Hematopoietic multipotent progenitor cell treated with erythropoietin and hydrocortisone succinate and interleukin-3 and kit ligand, for 8 days (in vitro differentiated cells): ENCODE data around the gene ZNF777.
"Not testable (repeated sequence)": the region's sequence is repeated elsewhere in the genome, so short reads cannot be mapped to it uniquely, and the experiment has no call there.

Experiments
- DNase-seq: peaks from one replicate; pipeline ENCODE4 v3.0.0-alpha.2; 2015

ZNF777 gene

DNA sequence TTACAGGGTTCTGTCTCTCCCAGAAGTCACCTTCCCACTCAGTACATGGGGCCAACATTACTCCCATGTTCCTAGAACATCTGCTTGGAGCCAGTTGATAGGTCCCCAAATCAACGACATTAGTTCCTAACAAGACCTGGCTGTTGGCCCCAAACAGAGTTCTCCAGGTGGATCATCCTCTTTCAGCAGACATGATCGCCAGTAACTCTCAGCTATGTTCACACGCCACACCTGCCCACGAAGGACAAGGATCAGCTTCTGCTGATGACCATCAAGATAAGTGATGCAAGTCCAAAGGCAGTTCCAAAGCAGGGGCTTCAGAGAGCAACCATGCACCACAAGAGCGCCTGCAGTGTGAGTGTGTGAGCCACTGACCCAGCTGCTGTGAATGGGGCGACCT is 11.0 kb downstream of the ZNF777 start:
- no peak for DNase-seq

DNA sequence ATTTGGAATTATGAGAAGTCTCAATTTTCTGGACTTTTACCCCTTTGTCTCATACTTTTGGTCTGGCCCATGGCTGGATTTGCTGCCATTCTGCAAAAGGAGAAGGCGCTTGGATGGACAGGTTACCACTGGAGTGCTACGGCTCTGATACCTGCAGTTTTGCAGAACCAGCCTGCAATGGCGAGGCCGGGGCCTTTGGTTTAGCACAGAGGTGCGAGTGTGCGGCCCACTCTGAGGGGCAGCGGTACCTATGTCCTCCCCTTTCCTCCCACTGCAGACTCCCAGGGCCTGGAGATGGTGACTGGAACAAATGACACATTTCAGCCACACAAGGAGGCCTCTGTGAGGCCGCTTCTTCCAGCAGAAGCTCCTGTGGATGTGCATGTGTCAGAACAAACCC is 11.9 kb downstream of the ZNF777 start:
- DNase-seq, result no peak

DNA sequence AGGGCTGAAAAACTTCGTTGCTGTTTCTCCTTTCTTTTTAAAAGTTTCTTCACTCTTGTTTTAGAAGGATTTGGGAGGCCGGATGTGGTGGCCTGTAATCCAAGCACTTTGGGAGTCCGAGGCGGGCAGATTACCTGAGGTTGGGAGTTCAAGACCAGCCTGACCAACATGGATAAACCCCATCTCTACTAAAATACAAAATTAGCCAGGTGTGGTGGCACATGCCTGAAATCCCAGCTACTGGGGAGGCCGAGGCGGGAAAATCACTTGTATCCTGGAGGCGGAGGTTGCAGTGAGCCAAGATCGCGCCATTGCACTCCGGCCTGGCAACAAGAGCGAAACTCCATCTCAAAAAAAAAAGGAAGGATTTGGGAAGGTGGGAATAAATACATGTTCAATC is 14.8 kb downstream of the ZNF777 start:
- DNase-seq, result not testable (repeated sequence)

DNA sequence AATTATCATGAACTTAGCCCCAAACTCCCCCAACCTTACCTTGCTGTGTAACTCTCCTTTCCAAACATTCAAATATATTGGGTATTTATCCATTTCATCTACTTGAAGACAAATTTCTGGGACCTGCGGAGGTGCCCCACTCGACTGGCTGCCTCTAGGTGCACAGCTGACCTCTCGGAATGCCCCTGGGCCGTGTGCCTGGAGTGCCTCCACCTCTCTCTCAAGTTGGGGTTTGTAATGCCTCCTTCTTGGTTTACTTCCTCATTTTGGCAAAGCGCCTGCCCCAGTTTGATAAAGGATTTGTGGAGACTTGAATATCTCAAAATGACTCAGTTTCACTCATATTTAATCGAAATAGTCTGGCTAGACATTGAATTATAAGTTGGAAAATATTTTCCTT is 16.6 kb downstream of the ZNF777 start:
- DNase-seq, result peak; percentile 39

DNA sequence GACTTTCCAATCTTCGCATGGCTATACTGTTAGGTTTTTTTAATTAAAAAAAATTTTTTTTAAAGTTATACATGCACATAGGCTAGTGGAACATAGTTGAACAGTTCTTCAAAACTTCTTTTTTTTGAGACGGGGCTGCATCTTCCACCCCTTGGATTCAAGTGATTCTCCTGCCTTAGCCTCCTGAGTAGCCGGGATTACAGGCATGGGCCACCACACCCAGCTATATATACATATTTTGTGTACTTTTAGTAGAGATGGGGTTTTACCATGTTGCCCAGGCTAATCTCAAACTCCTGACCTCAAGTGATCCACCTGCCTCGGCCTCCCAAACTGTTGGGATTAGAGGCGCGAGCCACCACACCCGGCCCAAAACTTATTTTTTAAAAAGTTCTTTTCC is 17.3 kb downstream of the ZNF777 start:
- no peak for DNase-seq

DNA sequence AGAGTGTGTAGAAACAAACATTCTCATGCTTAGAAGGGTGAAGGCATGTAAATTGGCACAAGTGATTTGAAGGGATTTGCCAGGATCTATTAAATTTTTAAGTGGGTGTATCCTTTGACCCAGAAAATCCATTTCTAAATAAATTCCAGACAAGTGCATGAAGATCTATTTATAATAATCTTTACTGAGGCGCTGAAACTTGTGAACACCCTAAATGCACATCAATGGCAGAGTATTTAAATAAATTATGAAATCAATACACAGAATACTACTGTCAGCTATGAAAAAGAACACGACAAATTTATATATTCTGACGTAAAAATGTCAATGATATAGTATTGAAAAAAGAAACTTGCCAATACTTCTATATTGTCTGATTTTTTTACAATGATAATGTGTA is 17.9 kb downstream of the ZNF777 start:
- DNase-seq, result no peak

DNA sequence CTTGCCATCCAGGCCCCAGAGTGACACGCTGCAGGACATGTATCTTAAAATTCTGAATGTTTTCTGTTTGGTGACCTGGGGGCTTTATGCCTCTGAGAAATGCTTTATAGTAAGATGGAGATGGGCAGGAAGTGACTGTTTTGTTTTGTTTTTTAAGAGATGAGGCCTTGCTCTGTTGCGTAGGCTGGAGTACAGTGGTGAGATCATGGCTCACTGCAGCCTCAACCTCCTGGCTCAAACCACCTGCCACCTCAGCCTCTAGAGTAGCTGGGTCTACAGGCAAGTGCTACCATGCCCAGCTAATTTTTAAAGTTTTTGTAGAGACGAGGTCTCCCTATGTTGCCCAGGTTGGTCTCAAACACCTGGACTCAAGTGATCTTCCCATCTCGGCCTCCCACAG is 20.6 kb downstream of the ZNF777 start:
- DNase-seq, result no peak

DNA sequence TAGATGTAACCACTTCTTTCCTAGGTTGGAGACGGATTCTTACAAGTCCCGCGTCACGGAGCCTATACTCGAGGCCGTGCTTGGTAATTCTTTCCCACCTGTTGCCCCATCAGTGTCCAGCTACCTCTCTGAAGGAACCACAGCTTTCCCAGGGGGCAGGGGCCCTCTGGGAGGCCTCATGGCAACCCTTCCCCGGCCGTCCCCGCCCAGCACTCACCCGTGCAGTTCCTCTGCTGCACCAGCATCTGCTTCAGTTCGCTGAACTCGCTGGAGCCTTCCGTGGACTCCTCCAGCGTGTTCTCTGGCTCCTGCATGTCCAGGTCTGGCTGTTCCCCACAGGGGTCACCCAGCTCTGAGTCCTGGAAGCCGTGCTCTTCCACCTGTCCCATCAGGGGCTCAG is 24.5 kb downstream of the ZNF777 start:
- DNase-seq, result no peak

DNA sequence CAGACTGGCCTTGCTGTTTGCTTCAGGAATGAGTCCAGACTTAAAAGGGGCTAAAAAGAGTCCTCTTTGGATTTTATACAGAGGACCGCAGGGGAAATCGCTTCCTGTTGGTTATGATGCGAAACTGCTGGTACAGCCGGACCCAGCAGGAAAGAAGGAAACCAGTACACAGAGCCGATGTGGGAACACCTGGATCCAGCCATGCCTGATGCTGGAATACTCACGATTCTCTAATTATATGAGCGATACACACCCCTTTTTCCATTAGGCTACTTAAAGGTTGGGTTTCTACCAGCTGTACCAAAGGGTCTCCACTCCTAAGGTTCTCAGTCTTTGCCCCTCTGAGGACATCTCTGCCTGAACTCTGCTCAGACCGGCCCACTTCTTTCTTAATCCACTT is 27.7 kb downstream of the ZNF777 start:
- no peak for DNase-seq

DNA sequence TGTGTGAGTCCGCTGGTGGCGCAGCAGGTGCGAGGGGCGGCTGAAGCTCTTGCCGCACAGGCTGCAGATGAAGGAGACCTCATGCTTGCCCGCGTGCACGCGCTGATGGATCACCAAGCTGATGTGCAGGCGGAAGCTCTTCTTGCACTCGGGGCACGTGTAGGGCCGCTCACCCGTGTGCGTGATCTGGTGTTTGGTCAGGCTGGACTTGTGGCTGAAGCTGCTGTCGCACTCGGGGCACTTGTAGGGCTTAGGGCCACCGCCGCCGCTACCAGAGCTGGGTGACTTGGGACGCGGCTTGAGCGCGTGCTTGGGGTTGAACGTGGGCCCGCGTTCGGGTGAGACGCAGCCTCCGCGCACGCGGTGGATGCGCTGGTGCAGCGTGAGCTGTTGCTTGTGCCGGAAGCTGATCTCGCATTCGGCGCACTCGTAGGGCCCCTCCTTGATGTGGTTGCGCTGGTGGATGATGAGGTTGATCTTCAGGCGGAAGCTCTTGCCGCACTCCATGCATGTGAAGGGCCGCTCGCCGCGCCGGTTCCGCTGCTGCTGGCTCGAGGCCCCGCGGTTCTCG is 28.7 kb downstream of the ZNF777 start:
- no peak for DNase-seq

DNA sequence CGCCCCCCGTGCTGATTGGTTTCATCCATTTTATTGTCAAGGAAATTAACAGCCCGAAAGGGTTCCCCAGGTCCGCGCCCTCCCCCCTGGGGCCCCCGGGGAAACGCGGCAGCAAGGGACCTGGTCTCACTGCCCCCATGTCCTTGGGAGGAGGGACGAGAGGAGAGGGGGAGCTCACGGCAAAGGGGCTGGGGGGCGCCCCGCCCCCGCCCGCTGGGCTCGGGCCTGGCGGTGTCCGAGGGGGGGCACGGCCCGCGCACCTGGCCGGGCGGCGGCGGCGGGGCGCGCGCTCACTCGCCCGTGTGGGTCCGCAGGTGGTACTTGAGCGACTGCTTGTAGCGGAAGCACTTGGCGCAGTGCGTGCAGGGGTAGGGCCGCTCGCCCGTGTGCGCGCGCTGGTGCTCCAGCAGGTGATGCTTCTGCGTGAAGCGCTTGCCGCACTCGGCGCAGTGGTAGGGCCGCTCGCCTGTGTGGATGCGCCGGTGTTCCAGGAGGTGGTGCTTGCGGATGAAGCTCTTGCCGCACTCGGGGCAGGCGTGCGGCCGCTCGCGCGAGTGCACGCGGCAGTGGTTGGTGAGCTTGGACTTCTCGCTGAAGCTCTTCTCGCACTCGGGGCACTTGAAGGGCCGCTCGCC is 29.3 kb downstream of the ZNF777 start:
- DNase-seq, result no peak

DNA sequence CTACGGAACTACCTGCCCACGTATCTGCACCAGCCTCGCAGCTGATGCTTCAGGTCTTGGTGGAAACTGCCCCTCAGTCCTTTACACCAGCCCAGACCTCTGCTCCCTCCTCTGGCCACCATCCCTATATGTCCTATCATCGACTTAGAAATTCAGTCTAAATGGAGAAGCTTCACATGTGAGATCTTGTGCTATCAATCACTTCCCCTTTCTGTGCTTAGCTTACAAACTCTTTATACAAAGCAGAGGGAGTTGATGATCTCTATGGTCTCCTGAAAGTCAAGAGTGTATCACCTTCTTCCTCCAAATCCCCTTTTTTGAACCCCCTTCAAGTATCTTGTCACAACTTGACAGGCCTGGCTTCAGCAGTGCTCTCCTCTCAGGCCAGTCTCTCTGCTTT is 30.7 kb downstream of the ZNF777 start:
- no peak for DNase-seq

DNA sequence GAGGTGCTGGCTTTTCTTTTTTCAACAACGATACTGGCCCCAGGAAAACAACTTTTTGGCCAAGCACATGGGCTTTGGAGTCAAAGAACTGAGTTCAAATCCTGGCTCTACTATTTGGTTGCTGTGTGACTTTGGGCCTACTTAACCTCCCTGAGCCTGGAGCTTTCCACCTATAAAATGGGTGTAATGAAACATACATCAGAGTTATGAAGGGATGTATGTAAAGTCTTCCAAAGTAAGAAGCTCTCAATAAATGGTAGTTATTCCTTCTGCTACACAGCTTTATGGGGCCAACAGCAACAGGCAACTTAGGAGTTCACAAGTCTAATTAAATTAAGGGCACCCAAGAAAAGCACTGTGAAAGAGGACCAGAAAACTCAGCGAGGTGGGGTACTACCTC is 33.0 kb downstream of the ZNF777 start:
- DNase-seq, result no peak

DNA sequence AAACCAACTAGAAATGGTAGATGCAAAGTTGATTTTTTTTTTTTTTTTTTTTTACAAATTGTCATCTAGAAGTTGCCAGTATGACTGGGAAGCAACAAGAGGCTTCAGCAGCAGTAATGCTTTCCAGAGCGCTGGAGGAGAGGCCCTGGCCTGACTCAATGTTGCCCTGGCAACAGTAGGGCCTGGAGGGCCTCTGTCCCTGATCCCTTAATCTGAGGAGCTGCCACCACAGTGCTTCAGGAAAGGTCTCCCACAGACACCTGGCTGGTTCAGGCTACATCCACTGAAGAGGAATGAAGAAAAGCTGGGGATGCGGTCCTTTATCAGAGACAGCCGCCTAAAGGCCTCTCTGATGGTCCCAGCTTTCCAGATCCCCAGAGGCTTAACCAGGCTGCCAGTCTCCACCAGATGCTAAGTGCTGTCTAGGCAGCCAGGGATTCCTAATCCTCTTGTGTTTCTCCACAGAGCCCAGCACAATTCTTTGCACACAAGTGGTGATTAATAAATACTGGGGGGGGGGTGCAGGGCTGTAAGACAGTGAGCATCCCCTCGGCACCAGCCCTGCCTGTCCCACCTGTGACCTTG is 33.7 kb downstream of the ZNF777 start:
- no peak for DNase-seq

DNA sequence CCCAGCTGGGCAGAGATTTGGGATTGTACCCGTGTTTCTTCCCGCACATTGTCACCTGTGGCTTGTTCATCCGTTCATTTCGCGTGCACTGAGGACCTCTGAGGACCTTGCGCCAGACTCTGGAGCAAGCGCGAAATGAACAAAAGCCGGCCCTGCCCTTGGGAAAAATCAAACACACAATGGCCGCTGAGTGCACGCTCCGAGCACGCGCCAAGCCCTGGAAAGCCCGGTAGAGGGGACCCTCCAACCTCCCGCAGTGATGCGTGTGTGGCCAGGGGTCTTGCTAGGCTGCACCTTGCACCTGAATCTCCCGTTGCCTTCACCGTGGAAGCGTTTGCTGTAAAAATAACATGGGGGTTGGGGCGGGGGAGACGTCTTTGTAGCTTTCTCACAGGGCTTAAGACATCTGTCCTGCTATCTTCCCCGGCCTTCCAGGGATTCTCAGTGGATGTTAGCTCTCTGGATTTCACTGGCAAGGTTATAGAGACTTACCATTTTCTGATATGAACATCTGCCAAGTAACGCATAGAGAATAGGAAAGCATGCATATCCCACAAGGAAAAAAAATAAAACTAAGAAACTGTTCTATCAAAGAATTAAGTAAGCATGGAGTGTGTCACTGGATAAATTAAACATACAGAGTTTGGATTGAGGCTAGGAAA is 37.3 kb downstream of the ZNF777 start:
- no peak for DNase-seq

DNA sequence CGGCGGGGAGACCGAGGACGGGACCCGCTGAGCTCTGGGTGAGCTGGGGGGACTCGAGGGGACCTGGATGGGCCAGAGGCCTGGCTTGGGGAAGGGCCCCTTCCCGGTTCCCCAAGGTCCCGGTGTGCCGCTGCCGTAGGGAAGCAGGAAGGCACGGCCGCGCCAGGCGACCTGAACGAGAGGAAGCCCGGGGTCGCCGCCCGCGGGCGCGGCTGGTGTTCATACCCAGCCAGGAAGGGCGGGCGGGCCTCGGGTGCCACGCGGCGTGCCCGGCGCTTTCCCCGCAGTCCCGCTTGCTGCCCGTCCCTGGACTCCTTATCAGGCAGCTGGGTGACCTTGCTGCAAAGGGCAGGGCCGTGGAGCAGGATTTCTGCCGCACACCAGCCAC is 38.0 kb downstream of the ZNF777 start:
- no peak for DNase-seq

DNA sequence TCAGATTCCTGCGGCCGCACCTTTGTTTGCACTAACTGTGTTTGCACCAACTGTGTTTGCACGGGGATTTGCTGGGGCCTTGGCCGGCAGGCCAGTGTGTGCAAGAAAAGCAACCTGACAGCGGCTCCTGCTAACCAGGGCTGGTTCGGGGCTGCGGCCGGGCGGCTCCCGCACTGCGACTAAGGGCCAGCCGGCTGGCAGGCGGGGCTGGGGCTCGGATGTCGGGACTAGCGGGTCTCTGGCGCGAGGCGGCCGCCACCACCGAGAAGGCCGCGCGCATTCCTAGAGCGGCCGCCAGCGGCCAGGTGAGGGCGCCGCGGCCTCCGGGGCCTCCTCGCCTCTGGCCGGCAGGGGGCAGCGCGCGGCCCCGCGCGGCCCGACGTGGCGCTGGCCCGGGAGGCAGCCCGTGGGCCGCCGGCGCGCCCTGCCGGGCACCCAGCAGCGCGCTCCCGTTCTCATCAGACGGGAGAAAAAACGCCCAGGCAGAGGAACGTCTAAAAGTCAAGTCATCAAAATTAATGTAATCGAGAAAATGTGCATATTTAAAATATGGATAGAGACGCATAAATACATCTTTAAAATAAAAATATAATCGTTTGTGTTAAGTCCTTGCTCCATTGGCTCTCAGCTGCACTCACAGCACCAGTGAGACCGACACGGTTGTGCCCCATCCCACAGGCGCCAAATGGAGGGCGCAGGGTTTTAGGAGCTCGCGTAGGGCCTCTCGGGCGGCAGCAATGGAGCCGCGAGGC is 38.5 kb downstream of the ZNF777 start:
- peak; percentile 75 for DNase-seq

DNA sequence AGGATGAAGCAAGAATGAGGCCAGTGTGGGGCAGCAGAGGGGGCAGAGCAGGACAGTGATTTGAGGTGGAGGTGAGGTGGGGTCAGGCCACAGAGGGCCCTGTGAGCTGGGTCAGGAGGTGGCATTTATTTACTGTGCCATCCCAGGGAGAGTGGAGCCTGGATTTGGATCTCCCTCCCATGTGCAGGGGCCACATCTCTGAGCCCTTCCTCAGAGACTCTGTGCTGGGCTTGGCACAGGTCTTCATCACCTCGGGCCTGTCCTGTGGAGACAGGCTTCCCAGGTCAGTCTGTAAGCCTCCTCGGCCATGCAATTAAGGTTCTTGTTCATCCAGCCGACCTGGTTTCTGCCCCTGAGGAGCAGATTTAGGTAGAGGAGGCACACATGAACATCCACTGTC is 40.9 kb downstream of the ZNF777 start:
- no peak for DNase-seq

DNA sequence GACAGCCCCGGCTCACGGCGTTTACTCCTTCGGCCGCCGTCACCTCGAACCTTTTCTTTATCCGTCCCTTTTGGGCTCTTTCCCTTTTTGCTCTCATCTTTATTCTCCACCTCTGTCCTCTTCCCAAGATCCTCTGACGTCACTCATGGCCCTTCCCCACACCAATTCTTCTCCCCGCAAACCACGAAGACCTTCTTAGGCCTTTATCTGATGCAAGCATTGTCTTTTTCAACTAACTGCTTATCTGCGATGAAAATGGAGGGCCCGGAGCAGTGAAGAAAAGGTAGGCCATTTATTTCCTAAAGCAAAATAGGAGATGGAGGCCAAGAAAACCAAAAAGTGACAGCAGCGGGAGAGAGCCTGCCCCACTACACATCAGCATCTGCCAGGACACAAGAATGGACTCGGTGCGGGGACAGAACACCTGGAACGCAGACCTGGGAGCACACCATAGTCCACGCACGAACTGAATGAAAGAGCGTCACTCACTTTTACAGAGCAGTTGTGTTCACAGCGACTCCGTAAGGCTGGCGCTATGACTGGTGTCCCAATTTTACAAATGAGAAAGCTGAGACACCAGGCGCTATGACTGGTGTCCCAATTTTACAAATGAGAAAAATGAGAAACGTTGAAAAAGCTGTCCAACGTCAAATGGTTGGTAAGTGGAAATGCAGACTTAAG is 45.3 kb downstream of the ZNF777 start:
- peak; percentile 31 for DNase-seq

DNA sequence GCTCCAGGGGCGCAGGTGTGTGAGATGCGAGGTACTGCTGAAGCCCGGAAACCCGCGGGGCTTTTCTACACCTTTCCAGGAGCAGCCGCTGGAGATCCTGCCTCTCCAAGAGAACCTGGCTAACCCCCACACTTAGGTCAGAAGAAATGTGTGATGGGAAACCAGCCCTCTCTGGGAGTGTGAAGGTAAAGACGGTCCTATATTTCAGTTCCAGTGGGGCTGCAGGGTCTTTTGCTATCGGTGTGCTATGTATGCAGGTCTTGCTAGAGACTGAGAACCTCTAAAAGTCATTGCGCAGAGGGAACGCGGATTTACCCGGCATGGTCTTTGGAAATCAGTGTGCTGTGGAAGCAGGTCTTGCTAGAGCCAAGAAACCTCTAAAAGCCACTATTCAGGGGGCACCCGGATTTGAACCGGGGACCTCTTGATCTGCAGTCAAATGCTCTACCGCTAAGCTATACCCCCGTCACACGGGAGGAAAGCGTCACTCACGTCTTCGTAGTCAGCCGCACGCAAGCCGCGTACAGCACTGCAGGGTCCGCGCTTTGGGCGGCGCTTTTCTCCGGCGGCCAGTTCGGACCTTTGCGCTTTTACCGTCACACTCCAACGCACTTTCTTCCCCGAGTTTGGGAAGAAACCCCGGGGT is 46.0 kb downstream of the ZNF777 start:
- peak; percentile 63 for DNase-seq

DNA sequence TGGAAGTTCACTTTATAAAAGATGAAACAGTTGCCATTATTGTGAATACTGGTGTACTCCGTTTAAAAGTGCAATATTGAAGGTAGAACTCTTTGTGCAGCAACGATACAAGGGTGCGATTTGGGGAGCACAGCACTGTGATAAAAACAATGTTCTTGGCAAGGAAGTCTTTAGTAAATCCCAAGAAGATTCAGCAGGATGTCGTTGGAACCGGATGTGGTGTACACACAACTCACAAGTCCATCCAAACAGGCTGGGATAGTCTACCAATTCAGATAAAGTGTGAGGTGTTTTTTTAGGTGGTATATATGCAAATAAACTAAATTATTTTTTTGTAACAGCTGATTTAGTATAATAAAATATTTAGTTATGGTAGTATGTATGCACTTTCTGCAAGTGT is 46.7 kb downstream of the ZNF777 start:
- DNase-seq, result no peak

DNA sequence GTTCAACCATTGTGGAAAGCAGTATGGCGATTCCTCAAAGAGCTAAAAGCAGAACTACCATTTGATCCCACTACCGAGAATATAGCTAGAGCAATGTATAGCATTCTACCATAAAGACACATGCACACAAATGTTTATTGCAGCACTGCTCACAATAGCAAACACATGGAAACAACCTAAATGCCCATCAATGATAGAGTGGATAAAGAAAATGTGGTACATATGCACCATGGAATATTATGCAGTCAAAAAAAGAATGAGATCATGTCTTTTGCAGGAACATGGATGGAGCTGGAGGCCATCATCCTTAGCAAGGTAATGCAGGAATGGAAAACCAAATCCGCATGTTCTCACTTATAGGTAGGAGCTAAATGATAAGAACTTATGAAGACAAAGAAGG is 47.8 kb downstream of the ZNF777 start:
- DNase-seq, result not testable (repeated sequence)

DNA sequence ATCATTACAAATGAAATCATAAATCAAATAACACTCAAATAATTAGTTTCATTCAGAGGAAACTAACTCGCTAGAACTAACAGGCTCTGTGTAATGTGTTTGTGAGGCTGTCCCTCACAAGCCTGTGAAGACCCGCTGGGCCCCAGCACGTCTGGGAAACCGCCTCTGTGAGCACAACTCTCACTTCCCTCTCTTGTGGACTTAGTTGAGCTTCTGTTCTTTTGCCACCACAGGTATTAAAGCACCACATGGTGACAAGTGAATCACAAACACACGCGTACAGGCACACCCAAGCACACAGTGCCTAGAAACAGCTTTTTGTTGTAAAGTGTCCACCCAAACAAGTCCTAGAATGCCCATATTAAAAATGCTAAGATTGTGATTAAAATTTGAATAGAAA is 51.0 kb downstream of the ZNF777 start:
- no peak for DNase-seq
